Muscle of back (tissue), 11 donors: ENCODE measurements around the gene CACNA1F. TPM values are rescaled to one million over a fixed set of nuclear protein-coding genes. Genes with fewer than 3 reads are reported as not detected.

Source experiments
- DNase-seq, 3 donors: peaks; one replicate each; pipeline versions ENCODE4 v3.0.0 to v3.0.0-alpha.2; 2013
- polyA plus RNA-seq, 10 donors: library from polyadenylated mRNA; unstranded; fragments of 120-200 nt; gene quantifications; one replicate each; pipeline ENCODE4 v1.2.1, GENCODE V29; 2013; ENCODE audit not compliant: insufficient read length in 10 of 10

Gene CACNA1F
- polyA plus RNA-seq, 10 donors, result 0.05 to 0.27 TPM; not detected in 8

- DNase-seq, result peak in 1 of 3 donors; percentile 16
Observed at GRCh38 chrX:49230500-49231232, 2.5 kb downstream of the CACNA1F start.

GRCh38 chrX:49228185-49228584 is 5.0 kb downstream of the CACNA1F start:
- DNase-seq, result no peak

- no peak for DNase-seq
Observed at GRCh38 chrX:49227726-49228125, 5.4 kb downstream of the CACNA1F start.

- no peak for DNase-seq
Observed at GRCh38 chrX:49226946-49227345, 6.2 kb downstream of the CACNA1F start.

- no peak for DNase-seq
Observed at GRCh38 chrX:49225858-49226257, 7.3 kb downstream of the CACNA1F start.

- no peak for DNase-seq
Observed at GRCh38 chrX:49221868-49222267, 11.3 kb downstream of the CACNA1F start.

GRCh38 chrX:49220100-49220499 is 13.0 kb downstream of the CACNA1F start:
- DNase-seq, result no peak

- DNase-seq, result no peak
Observed at GRCh38 chrX:49214996-49215526, 18.1 kb downstream of the CACNA1F start.

- DNase-seq, result no peak
Observed at GRCh38 chrX:49214416-49214815, 18.7 kb downstream of the CACNA1F start.

- no peak for DNase-seq
Observed at GRCh38 chrX:49212861-49213260, 20.3 kb downstream of the CACNA1F start.

- DNase-seq, result no peak
Observed at GRCh38 chrX:49212209-49212608, 20.9 kb downstream of the CACNA1F start.

GRCh38 chrX:49211074-49211473 is 22.1 kb downstream of the CACNA1F start:
- DNase-seq, result no peak

- DNase-seq, result no peak
Observed at GRCh38 chrX:49210406-49210805, 22.7 kb downstream of the CACNA1F start.

GRCh38 chrX:49209434-49210251 is 23.5 kb downstream of the CACNA1F start:
- no peak for DNase-seq

- no peak for DNase-seq
Observed at GRCh38 chrX:49208399-49208798, 24.7 kb downstream of the CACNA1F start.

- no peak for DNase-seq
Observed at GRCh38 chrX:49206543-49206942, 26.6 kb downstream of the CACNA1F start.

GRCh38 chrX:49205443-49205842 is 27.7 kb downstream of the CACNA1F start:
- no peak for DNase-seq

- DNase-seq, result no peak
Observed at GRCh38 chrX:49204709-49205108, 28.4 kb downstream of the CACNA1F start.

- DNase-seq, result no peak
Observed at GRCh38 chrX:49204017-49204416, 29.1 kb downstream of the CACNA1F start.

GRCh38 chrX:49203536-49203935 is 29.6 kb downstream of the CACNA1F start:
- no peak for DNase-seq

- DNase-seq, result no peak
Observed at GRCh38 chrX:49202022-49202421, 31.1 kb downstream of the CACNA1F start.

- peak; percentile 74 to 89 (median 84) for DNase-seq
Observed at GRCh38 chrX:49199906-49200771, 33.0 kb downstream of the CACNA1F start, which contains the start of gene SYP. Gene SYP (minus strand): TSS chrX:49200193. CDS start chrX:49200186, 7 bp downstream.
